Stimulated activated naive CD8-positive, alpha-beta T cell treated with anti-CD3 and anti-CD28 coated beads, Interleukin-15, Interleukin-2, amounts not matched to agents 100 U/mL and 50 U/mL, for 24 hours (primary cell): ENCODE results near the gene NUP93.

Source experiments
- ATAC-seq: fragments of 150-1000 bp; cut with Tn5 transposase; one replicate; pipeline ENCODE4 v1.10.0; 2021
- DNase-seq: peaks from one replicate; pipeline ENCODE4 v3.0.0; 2021

Gene NUP93

GRCh38 chr16:56895813-56896212 lies 165.9 kb downstream of the NUP93 start:
- ATAC-seq = no peak

GRCh38 chr16:56896244-56896643 lies 166.3 kb downstream of the NUP93 start:
- ATAC-seq (no peak), DNase-seq (no peak)

More at GRCh38 chr16:56895813-56896212, 165.9 kb downstream of the NUP93 start:
- no peak for DNase-seq

DNA sequence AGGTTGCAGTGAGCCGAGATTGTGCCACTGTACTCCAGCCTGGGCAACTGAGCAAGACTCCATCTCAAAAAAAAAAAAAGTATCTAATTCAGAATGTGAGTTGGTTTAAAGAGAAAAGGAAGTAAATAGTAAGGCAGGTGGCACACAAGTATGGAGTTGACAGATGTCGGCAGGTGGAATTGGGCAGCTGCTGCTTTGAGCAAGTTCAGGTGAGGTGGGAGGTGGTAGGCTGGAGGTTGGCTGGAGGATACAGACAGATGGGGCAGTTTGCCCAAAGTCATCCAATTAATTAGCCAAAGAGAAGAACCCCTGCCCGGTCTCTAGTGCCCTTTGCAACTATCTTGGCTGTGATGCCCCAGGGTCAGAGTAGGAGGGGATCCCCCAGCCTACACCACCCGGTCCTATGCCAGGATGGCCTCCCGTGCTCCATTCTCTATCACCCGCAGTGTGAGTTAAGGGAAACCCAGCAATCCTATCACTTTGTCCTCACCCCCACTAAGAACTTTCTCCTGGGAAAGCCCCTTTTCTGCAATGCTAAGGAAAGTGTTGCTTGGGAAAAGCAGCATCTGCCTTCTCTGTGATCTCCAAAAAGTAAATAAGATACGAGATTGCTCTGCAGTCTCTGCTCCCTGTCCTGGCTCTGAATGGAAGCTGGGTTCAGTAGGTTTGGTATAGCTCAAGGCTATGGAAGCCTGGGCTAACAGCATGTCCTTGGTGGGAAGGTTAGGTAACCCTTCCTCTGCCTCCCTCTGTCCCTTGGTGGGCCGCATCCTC lies 167.3 kb downstream of the NUP93 start:
- no peak for ATAC-seq
- no peak for DNase-seq

- ATAC-seq (peak; percentile 85), DNase-seq (peak; percentile 13)
Measured at GRCh38 chr16:56898847-56899246, 168.9 kb downstream of the NUP93 start.
